Mucosa of gallbladder (tissue), 1 donor: ENCODE results near the gene RFC4. TPM values are rescaled to one million over a fixed set of nuclear protein-coding genes. Genes with fewer than 3 reads are reported as not detected.
A peak's percentile ranks its signal among the peaks of the same experiment; 100 is the strongest.
"Not testable (repeated sequence)": the region's sequence is repeated elsewhere in the genome, so short reads cannot be mapped to it uniquely, and the experiment has no call there.

Source experiments
- DNase-seq: peaks from one replicate; pipeline ENCODE4 v3.0.0-alpha.2; 2020; ENCODE audit warnings: low spot score
- total RNA-seq: library from RNA; stranded (reverse); gene quantifications from one replicate; pipeline ENCODE4 v1.2.1, GENCODE V29; 2021
- donor health status: DM: no; HTN: no; CAD: no.

RFC4 gene, protein sequence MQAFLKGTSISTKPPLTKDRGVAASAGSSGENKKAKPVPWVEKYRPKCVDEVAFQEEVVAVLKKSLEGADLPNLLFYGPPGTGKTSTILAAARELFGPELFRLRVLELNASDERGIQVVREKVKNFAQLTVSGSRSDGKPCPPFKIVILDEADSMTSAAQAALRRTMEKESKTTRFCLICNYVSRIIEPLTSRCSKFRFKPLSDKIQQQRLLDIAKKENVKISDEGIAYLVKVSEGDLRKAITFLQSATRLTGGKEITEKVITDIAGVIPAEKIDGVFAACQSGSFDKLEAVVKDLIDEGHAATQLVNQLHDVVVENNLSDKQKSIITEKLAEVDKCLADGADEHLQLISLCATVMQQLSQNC
- total RNA-seq = 9.4 TPM

DNA sequence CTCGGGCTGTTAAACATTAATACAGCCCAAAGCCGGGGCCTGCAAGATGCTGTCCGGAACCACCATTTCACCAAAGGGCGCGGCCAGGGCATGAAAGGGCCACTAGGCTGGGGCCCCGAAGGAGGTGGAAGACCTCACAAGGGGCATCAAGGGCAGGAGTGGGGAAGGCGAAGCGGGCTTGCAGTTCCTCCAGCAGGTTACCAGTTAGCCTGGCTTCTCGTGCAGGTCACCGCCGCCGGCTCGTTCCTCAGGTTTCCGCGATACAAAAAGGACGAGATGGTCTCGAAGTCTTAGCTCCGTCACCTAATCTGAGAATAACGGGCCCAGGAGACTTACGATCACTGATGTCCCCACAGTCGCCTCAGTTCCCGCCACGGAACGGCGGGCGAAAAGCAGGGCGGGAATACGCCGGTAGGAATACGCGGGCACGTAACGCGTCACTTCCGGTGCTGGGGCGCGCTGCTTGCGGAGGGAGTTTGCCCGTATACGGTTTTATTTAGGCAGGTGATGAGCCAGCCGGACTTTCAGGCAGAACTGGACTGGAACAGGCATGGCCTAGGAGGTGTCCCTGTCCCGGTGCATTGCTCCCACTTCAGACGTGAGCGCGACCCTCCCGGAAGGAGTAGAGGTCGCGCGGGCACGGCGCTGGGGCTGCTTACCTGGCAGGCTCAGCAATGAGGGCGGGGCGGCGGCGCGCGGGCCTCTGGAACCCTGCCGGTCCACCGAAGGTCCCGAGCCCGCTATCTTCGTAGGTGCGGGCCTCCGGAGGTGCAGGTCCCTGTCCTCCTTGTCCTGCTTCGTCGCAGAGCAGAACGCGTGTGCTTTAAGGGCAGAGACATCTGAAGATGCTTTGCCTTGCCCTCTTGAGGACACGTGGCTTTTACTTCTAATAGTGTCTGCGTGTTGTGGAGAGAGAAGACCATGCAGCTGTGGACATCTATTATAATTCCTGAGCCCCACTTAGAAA, at the start of gene RFC4:
RFC4 (minus strand) TSS at position 394 of the 967 bp plus-strand sequence. CDS start 1,769 bp downstream, outside the sequence.
- peak; percentile 82 for DNase-seq

DNA sequence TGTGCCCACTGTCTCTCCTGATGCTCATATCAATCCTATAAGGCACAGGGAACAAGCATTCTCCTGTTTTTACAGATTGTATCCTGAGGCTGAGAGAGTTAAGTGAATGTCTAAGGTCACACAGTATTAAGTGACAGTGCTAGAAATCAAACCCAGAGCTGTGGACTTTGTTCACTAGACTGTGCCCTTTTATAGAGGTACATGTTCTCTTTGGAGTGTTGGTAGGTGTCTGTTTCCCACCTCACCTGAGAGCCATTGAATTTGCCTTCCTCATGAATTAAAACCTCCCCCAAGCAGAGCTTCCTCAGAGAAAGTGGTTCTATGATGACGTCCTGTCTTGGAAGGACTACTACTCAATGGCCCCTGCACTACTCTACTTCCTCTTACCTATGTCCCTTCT, 48.7 kb upstream of the RFC4 start:
- no peak for DNase-seq

DNA sequence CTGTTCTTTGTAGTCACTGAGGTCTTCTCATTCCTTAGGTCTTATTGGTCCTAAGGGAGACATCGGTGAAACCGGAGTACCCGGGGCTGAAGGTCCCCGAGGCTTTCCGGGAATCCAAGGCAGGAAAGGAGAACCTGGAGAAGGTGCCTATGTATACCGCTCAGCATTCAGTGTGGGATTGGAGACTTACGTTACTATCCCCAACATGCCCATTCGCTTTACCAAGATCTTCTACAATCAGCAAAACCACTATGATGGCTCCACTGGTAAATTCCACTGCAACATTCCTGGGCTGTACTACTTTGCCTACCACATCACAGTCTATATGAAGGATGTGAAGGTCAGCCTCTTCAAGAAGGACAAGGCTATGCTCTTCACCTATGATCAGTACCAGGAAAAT, 47.9 kb upstream of the RFC4 start:
- DNase-seq = no peak

DNA sequence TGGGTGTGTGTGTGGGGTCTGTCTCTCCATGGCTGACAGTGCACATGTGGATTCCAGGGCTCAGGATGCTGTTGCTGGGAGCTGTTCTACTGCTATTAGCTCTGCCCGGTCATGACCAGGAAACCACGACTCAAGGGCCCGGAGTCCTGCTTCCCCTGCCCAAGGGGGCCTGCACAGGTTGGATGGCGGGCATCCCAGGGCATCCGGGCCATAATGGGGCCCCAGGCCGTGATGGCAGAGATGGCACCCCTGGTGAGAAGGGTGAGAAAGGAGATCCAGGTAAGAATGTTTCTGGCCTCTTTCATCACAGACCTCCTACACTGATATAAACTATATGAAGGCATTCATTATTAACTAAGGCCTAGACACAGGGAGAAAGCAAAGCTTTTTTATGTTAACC, 46.7 kb upstream of the RFC4 start:
- no peak for DNase-seq

DNA sequence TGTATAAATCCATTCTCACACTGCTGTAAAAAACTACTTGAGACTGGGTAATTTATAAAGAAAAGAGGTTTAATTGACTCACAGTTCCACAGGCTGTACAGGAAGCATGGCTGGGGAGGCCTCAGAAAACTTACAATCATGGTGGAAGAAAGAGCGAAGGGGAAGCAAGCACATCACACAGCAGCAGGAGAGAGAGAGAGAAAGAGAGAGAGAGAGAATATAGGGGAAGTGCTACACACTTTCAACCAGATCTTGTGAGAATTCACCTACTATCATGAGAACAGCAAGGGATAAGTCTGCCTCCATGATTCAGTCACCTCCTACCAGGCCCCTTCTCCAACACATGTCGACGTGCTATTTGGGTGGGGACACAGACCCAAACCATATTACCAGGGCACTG, 45.6 kb upstream of the RFC4 start:
- not testable (repeated sequence) for DNase-seq

DNA sequence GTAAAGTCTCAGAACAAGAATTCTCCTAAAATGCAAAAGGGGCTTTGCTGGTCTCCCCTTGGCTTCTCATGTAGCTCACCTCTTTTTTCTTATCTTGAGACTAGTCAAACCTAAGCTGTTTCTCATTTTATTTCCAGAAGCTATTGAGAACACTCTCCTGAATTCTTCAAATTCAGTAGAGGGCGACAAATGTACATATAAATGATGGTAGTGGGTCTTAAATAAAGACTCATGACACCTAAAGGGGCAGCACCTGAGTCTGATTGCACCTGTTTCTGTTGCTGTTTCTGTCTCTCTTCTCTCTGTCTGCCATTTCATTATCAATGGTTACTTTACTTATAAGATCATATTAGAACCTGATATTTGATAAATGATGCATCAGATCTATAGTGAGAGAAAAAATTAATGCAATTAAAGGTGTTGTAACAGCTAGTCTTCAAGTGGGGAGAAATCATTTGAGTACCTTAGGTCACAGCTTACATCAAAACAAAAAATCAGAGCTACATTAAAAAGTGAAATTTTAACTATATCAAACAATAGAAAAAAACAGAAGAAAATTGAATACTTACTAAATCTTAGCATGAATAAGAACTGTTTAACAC, 43.2 kb upstream of the RFC4 start:
- no peak for DNase-seq

DNA sequence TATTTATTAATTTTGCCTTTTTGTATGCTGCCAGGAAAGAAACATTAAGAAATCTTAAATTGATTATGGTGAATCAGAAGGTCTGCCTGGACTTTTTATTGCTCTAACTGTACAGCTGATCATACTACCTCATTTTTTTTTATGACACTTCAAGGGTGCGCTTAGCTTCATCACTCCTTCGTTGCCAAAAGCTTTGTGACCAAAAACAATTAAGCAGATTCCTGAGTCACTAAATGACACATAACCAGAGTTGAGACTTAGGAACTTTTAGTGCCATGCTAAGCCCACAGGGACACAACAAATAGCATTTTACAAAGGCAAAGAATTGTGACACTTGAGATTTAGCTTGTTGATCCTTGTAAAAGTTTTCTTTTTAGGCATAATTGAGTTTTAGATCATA, 41.2 kb upstream of the RFC4 start:
- no peak for DNase-seq

DNA sequence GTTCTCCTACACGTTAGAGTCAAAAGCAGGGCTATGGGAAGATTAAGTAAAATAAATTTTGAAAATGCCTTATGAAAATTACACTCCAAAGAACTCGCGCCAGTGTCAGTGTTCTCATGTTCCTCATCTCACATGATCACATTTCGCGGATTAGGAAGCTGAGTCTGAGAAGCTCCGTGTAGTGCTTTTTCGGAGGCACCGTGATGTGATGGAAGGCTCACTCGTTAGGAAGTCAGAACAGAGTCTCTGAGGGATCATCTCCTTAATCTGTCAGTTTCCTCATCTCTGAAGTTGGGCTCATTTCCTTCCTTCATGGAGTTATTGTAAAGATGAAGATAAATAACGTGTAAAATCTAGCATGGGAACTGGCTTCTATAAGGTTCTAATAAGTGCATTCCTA, 39.5 kb upstream of the RFC4 start:
- DNase-seq = no peak

DNA sequence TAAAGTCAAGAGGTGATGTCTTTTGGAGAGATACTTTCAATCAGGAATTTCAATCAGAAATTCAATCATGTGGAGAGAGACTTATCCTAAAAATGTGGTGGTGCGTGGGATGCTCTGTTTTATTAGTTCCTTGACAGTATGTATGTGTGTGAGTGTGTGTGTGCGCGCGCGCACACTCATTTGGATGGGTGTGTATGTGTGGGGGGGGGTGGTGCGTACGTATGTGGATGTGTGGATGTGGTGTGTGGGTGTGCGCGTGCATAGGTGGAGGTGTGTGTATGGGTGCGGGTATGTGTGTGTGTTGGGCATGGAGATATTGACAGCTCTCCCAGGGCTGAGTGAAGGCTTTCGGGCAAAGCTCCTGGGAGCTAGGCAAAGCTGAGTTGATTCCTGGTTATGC, 38.6 kb upstream of the RFC4 start:
- DNase-seq = no peak

DNA sequence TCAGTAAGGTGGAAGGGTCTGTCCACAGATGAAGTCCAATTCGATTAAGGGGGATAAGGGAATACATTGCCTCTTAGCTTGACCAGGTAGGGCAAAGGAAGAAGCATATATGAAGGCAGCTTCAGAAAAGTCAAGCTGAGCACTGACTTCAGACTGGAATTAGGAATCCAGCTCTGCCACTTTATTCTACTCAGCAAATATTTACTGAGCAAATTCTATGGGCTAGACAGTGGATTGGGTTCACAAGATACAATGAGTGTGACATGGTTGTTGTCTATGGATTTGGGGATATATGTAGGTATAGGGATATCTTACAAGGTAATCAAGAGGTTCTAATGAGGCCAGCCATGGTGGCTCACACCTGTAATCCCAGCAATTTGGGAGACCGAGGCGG, 36.8 kb upstream of the RFC4 start:
- DNase-seq = no peak

DNA sequence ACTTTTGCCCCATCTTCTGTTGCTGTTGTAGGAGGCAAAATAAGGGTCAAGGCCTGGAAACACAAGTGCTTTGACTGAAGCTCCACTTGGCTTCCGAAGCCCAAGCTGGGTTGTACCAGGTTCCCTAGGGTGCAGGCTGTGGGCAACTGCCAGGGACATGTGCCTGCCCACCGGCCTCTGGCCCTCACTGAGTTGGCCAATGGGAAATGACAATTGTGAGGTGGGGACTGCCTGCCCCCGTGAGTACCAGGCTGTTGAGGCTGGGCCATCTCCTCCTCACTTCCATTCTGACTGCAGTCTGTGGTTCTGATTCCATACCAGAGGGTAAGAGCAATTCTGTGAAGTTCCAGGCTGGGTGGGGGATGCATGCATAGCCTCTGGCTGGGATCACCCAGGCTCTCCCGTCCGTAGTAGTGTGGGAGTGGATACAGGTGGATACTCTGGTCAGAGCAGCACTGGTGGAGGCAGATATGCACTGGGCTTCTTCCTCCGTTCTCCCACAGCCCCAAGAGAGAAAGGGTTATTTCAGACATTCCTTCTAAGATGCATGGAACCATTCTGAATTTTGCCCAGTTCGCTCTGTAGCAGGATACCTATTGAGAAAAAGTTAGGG, 36.2 kb upstream of the RFC4 start, which contains the start of gene ADIPOQ:
ADIPOQ (plus strand) TSS at position 285 of the 613 bp plus-strand sequence. CDS start 10,349 bp downstream, outside the sequence.
- no peak for DNase-seq

DNA sequence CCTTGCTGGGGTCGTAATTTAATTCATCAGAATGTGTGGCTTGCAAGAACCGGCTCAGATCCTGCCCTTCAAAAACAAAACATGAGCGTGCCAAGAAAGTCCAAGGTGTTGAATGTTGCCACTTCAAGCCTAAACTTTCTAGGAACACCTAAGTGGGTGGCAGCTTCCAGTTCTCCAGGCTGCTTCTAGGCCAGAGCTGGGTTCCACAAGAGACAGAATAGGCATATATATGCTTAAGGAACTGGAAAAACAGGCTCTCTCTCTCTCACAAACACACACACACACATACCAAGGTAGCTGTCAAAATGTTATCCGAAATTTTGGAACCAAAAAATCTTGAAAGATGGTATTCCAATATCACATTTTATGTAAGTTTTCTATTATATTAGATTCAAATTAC, 35.3 kb upstream of the RFC4 start:
- no peak for DNase-seq

DNA sequence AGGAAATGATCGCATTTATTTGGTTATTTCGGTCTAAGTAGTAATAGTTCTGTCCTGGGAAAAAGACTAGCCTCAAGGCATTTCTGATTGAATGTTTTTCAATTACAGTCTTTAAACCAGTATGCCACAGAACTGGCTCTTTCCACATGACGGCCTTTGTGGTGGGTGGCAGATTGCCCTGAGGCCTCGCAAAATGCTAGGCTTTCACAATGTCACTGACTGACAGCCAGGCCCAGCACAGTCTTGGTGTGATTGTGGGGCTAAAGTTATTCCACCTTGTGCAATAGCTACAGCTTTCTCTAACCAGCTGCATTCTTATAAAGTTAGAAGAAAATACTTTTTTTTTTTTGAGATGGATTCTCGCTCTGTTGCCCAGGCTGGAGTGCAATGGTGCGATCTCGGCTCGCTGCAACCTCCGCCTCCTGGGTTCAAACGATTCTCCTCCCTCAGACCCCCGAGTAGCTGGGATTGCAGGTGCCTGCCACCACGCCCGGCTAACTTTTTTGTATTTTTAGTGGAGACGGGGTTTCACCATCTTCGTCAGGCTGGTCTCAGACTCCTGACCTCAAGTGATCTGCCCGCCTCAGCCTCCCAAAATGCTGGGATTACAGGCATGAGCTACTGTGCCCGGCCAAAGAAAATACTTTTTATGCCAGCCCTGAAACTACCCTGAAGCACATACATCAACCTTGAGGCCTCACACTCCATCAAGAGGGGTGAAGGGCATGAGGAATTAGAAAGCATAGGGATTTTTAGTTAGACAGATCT, 33.8 kb upstream of the RFC4 start:
- no peak for DNase-seq

DNA sequence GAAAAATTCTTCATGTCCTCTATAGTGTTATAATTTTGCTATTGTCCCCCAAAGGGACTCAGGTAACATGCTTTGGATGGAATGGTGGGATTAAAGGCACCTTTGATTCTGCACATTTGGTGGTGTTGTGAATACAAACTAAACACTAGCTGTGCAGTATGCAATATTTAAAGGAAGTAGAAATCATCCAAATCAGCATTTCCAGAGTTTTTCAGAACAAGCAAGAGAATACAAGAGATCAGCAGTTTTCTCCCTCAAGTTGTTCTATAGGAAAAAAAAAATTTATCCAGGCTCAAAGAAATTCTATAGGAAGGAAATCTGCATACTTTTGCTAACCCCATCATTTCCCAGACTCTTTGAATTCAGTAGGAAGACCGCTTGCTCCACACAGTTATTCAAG, 26.0 kb upstream of the RFC4 start:
- DNase-seq = no peak

DNA sequence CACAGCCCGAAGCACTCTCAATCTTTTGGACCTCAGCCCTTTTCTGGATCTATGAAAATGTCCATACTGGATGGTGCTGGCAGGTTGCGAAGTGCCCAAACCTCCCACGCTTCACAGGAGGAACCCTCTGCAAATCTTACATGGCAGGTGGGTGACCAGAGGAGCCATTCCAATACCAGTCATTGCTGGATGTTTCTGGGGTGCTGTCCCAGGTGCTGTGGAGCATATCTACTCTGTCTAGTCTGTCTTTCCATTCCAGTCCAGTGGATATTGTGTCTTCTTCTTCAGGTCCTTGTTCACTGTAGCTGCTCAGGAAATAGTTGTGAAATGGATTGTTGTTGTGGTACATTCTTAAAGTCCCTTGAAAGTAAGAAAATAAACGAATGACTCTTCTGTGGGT, 25.5 kb upstream of the RFC4 start:
- DNase-seq = no peak

DNA sequence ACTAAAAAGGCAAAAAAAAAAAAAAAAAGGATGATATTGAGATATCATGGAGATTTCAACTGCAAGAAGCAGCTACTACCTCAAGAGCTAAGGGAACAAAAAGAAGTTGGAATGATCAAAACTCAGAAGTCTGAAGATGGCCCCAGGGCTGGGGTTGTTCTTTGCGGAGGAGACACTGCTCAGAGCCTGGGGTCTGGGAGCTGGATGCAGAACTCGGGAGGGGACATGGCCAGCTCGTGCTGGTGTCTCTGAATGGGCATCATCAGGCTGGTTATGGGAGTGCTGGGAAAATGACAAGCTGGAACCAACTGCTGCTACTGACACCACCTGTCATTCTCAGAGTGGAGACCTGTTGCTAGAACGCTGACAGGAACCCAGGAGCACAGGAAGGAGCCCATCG, 22.1 kb upstream of the RFC4 start:
- no peak for DNase-seq

DNA sequence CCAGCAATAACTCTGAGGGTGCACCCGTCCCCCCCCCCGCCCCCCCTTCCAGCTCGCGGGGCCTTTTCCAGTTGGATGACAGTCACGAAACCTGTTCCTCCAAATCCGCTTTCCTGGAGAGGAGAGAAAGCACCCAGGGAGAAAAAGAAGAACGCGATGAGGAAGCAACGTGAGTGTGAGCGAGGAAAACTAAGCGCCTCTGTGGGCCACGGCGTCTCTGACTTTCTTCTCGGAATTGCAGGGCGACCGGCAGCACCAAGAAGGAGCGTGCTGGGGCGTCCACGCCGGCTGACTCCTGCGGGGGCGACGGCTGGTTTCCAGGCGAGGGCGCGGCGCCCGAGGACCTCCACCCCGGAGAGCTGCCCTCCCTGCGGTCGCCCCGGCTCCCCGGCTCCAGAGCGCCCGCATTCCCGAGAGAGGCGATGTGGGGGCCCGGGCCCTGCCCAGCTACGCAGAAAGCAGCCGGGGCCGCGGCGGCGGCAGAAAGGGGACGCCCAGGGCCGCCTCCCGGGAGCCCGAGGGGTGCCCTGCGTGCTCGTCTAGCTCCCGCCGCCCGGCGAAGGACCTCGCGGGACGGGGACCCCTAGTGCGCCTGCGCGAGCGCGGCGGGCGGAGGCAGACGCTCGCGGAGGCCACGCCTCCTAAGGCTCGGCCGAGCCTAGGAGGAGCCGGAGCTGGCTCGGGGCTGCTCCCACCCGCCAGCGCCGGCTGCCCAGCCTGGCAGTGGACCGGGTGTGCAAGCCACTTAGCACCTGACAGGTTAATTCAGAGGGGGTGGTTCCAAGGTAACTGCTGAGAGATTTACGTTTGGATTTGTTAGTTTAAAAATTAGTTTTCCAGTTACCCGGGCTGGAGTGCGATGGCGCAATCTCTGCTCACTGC, 20.9 kb upstream of the RFC4 start:
- peak; percentile 72 for DNase-seq

DNA sequence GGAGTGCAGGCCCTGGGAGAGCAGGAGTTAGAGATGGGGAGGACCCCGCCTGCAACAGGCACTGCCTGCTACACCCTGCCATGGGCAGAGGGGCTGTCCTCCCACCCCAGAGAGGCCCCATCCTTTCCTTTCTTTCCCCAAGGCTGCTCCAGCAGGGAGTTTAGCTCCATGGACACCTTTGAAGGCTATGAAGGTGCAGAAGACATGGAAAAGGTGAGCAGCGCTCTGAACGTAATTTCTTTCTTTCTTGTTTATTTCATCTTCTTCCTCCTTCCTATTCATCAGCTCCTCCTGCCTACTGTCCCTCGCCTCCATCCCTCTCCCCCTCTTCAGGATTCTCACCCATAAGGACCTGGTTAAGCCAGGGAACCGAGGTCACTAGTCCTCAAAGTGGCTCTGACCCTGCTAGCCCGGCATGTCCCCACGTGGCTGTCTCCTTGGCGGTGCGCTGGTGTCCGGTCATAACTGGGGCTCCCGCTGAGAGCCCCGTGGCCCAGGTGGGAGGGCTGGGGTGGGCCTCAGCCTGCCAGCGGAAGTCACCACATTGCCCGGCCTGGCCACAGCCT, 20.2 kb upstream of the RFC4 start:
- no peak for DNase-seq

DNA sequence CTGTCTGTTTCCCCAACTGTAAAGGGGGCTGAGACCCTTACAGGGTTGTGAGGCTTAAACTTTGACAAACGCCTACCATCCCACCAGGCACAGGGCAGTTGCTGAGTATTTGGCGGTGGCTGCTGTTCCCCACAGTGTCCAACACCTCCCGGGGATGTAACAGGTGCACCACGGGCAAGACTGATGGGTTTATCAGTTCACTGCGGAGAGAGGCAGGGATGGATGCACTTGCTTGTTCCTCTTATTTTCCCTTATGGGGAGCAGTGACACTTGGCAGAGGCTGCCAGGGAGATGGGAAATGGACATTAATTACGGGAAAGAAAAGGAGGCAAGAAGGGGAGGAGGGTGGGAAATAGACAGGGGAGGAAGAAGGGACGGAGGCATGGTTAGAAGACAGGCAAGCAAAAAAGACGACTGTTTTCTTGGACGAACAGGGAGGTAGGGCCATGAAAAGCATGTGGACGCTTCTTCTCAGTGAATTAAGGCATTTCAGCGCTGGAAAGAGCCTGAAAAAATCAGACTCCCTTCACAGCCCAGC, 19.7 kb upstream of the RFC4 start:
- no peak for DNase-seq
